CD4-positive, CD25-positive, alpha-beta regulatory T cell (primary cell): ENCODE data around the gene FAM222B. TPM values are rescaled to one million over a fixed set of nuclear protein-coding genes. Genes with fewer than 3 reads are reported as not detected.

Experiments used
- ATAC-seq, 2 donors: fragments of 150-1000 bp; cut with Tn5 transposase; one replicate each; pipeline ENCODE4 v1.10.0; 2021; ENCODE audit warnings: low read depth in 2 of 2, moderate number of reproducible peaks in 2 of 2, moderate library complexity in 1 of 2
- DNase-seq, 3 donors: peaks; one replicate each; pipeline versions ENCODE4 v3.0.0 to v3.0.0-alpha.2; 2012 to 2022; ENCODE audit warnings: mixed read lengths in 1 of 3
- H3K27ac ChIP-seq: one replicate; pipeline ENCODE4 v1.7.0; 2013; ENCODE audit warnings: mild to moderate bottlenecking, low read length; ENCODE audit not compliant: insufficient read depth, poor library complexity, severe bottlenecking
- H3K27me3 ChIP-seq: one replicate; pipeline ENCODE4 v1.7.0; 2013; ENCODE audit warnings: low read length; ENCODE audit not compliant: control insufficient read depth, insufficient read depth
- H3K36me3 ChIP-seq: one replicate; pipeline ENCODE4 v1.7.0; 2013; ENCODE audit warnings: mild to moderate bottlenecking, low read length, moderate library complexity; ENCODE audit not compliant: control insufficient read depth, insufficient read depth
- H3K4me1 ChIP-seq: 2 replicates; pipeline ENCODE4 v1.7.0; 2013; ENCODE audit warnings: mild to moderate bottlenecking, low read length; ENCODE audit not compliant: insufficient read depth, control insufficient read depth, poor library complexity, severe bottlenecking
- H3K4me3 ChIP-seq: one replicate; pipeline ENCODE4 v1.7.0; 2013; ENCODE audit warnings: low read depth, mild to moderate bottlenecking, low read length, moderate library complexity
- H3K9me3 ChIP-seq, 2 experiments: 1 replicate in 1 of 2; 2 replicates in 1 of 2; pipeline ENCODE4 v1.7.0; 2013; ENCODE audit warnings: low read length in 2 of 2, mild to moderate bottlenecking in 1 of 2, moderate library complexity in 1 of 2; ENCODE audit not compliant: control insufficient read depth in 2 of 2
- H3K27ac Mint-ChIP-seq, 3 donors: one replicate each; pipeline ENCODE4 v1.8.0; 2020 to 2022; ENCODE audit warnings: mild to moderate bottlenecking in 3 of 3, mixed read lengths in 3 of 3, moderate library complexity in 2 of 3
- H3K27me3 Mint-ChIP-seq: one replicate; pipeline ENCODE4 v1.8.0; 2022; ENCODE audit warnings: mild to moderate bottlenecking, mixed read lengths
- H3K36me3 Mint-ChIP-seq: one replicate; pipeline ENCODE4 v1.8.0; 2020; ENCODE audit warnings: mixed read lengths
- H3K4me1 Mint-ChIP-seq, 4 donors: one replicate each; pipeline ENCODE4 v1.8.0; 2020 to 2022; ENCODE audit warnings: mixed read lengths in 4 of 4, mild to moderate bottlenecking in 1 of 4
- H3K4me3 Mint-ChIP-seq, 4 donors: one replicate each; pipeline ENCODE4 v1.8.0; 2020 to 2022; ENCODE audit warnings: mild to moderate bottlenecking in 4 of 4, mixed read lengths in 4 of 4, moderate library complexity in 3 of 4
- H3K9me3 Mint-ChIP-seq, 7 donors: one replicate each; pipeline ENCODE4 v1.8.0; 2020 to 2022; ENCODE audit warnings: mixed read lengths in 7 of 7, mild to moderate bottlenecking in 3 of 7, moderate library complexity in 2 of 7
- polyA plus RNA-seq, 4 donors: library from polyadenylated mRNA; unstranded; fragments of 300-500 nt; fragmentation: Illumina TruSeq; gene quantifications; one replicate each; pipeline ENCODE4 v1.2.3, GENCODE V29; 2021
- total RNA-seq: library from RNA; stranded (reverse); gene quantifications from one replicate; pipeline ENCODE4 v1.2.3, GENCODE V29; 2022

FAM222B gene
- total and polyA plus RNA-seq, 5 donors from 2014 or later = 4.4 to 23.4 (median 12.4) TPM

DNA sequence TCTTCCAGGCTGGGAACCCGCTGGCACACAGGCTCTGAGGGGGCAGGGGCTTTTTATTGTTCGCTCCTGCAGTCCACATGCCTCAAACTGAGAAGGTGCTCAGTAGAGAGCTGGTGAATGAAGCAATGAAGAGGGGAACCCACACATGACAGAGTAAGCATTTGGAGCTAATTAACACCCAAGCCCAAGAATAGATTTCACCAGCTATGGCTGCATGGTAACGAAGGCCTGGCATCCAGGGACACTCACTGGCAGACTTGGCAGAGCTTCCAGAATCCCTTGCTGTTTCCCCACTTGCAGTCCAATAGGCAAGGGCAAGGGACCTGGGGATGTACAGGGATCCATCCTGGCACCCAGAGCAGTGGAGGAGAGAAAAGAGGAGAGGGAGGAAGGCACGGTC is 42.8 kb upstream of the FAM222B start:
- Mint-ChIP-seq H3K27ac (peak overlapping the region in 2 of 3 donors; percentile 55 to 86), H3K9me3 (no peaks in the 10 kb centered on the region), H3K27me3 (no peaks in the 10 kb centered on the region), H3K4me1 (peaks cover 0 to 38% (median 7%) of the 10 kb centered on the region in 4 donors), H3K36me3 (peaks cover 32% of the 10 kb centered on the region), H3K4me3 (no peak overlapping the region)
- H3K4me1 ChIP-seq = peaks cover 6% of the 10 kb centered on the region
- no peaks in the 10 kb centered on the region for H3K27me3 ChIP-seq
- no peak overlapping the region for H3K4me3 ChIP-seq
- no peaks in the 10 kb centered on the region for H3K9me3 ChIP-seq
- no peak overlapping the region for H3K27ac ChIP-seq
- DNase-seq = no peak
- peaks cover 73% of the 10 kb centered on the region for H3K36me3 ChIP-seq
- ATAC-seq = no peak

DNA sequence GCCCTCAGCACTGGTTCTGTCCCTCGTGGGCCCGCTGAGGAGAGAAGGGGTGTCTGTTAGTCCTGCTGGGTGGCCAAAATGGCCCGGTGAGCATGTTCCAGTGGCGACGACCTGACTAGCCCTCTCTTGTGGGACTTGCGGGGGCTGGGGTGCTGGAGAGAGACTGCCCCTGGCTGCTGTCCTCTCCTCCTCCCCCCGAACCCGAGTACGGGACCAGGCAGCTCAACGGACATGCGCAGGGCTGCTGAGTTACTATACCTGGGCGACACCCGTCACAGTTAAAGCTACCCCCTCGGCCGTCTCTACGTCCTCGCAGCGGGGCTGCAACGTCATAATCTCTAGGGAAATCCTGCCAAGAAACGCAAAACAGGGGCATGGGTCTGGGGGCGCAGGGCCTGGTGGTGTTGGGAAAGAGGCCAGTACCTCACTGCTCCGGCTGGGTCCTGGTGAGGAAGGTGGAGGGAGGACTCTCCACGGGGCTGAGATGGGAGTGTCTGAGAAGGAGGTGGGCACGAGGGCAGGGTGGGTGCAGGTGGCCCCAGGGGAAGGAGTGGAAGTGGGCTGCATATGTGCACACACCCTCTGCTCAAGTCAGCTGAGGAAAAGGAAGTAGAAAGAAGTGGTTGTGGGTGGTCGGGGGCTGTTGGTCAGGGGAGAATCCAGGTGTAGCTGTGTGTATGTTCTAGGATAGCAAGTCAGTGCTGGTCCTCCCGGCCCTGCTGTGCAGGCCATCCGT is 41.5 kb upstream of the FAM222B start:
- no peak for DNase-seq
- H3K36me3 ChIP-seq = peaks cover 86% of the 10 kb centered on the region
- H3K4me1 ChIP-seq = no peaks in the 10 kb centered on the region
- no peaks in the 10 kb centered on the region for H3K9me3 ChIP-seq
- Mint-ChIP-seq H3K27me3 (no peaks in the 10 kb centered on the region), H3K9me3 (no peaks in the 10 kb centered on the region), H3K27ac (no peak overlapping the region), H3K36me3 (peaks cover 35% of the 10 kb centered on the region), H3K4me1 (peaks cover 0 to 30% (median 6%) of the 10 kb centered on the region in 4 donors), H3K4me3 (no peak overlapping the region)
- ATAC-seq = no peak
- no peak overlapping the region for H3K27ac ChIP-seq
- no peak overlapping the region for H3K4me3 ChIP-seq
- no peaks in the 10 kb centered on the region for H3K27me3 ChIP-seq

DNA sequence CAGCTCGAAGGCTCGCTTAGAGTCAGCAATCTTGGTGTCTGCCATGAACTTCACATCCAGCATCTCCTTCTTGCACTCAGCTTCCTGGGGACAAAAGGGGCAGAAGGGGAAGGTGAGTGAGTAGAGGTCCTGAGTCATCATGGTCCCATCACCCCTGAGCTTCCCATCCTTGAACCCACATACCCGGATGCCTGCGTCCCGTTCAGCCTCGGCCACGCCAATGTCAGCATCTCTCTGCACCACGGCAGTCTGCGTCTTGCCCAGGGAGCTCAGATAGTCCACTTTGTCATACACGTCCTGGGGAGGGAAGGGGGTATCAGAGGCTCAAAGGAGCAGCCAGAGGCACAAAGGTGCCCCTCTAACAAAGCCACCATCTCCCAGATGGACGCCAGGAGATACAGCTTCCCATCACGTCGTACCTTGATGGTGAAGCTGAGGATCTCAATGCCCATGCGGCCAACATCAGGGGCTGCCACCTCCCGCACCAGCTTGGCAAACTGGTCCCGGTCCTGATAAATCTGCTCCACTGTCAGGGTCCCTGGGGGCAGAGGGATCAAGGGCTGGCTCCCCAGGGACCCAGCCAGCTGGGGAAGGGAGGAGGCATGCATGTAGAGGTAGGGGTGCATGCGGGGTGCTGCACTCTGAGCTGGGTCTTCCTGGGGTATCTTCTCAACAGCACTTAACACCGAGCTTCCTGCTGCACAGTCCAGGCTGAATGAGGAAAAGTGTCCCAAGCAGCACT is 39.7 kb upstream of the FAM222B start:
- no peaks in the 10 kb centered on the region for H3K9me3 Mint-ChIP-seq
- no peak overlapping the region for H3K27ac Mint-ChIP-seq
- Histone ChIP-seq H3K4me1 (no peaks in the 10 kb centered on the region), H3K27me3 (no peaks in the 10 kb centered on the region), H3K9me3 (no peaks in the 10 kb centered on the region), H3K36me3 (peaks cover 75% of the 10 kb centered on the region), H3K4me3 (no peak overlapping the region), H3K27ac (no peak overlapping the region)
- ATAC-seq = no peak
- no peak overlapping the region for H3K4me3 Mint-ChIP-seq
- H3K36me3 Mint-ChIP-seq = peaks cover 42% of the 10 kb centered on the region
- no peaks in the 10 kb centered on the region for H3K27me3 Mint-ChIP-seq
- no peak for DNase-seq
- H3K4me1 Mint-ChIP-seq = peaks cover 0 to 21% (median 5%) of the 10 kb centered on the region in 4 donors

DNA sequence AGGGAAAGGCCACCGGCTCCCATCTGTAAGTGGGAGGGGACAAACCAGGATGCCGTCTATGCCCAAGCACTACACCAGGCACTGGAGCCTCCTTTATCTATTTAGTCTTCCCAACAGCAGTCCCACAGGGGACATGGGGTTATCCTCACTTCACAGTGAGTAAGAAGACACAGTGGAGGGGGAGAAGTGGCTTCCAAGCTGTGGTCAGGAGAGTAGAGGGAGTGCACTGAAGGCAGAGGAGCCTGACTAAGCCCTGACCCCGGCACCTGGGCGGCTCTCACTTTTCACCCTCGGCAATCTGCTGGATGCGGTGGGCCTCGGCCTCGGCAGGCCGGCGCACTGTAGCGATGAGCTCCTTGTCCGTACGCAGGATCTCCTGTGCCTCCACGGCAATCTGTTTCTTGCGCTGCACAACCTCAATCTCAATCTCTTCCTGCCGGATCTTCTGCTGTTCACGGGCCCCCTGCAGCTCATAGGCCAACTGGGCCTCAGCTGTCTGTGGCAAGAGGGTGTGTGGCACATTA is 39.0 kb upstream of the FAM222B start:
- Mint-ChIP-seq H3K4me3 (no peak overlapping the region), H3K9me3 (no peaks in the 10 kb centered on the region), H3K36me3 (peaks cover 42% of the 10 kb centered on the region), H3K27me3 (no peaks in the 10 kb centered on the region), H3K4me1 (peaks cover 0 to 17% (median 5%) of the 10 kb centered on the region in 4 donors), H3K27ac (no peak overlapping the region)
- ATAC-seq = no peak
- Histone ChIP-seq H3K27me3 (no peaks in the 10 kb centered on the region), H3K4me3 (no peak overlapping the region), H3K4me1 (no peaks in the 10 kb centered on the region), H3K27ac (no peak overlapping the region), H3K36me3 (peaks cover 71% of the 10 kb centered on the region), H3K9me3 (no peaks in the 10 kb centered on the region)
- DNase-seq = no peak

DNA sequence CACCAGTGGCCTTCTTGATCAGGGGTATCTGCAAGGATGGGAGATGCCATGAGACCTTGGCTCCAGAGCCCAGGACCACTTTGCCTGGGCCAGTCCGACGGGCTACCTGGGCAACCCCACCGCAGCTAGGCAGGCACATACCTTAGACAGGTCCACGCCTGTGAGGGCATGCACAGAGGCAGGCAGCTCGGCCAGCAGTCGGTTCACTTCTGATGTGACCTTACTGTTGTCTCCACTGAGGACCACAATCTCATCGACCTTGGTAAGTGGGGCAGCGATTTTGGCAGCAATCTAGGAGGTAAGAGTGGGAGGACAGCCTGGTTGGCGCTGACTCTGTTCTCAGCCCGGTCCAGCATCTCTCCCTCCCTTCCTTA is 38.0 kb upstream of the FAM222B start:
- Mint-ChIP-seq H3K36me3 (peaks cover 42% of the 10 kb centered on the region), H3K27me3 (no peaks in the 10 kb centered on the region), H3K9me3 (no peaks in the 10 kb centered on the region), H3K4me3 (no peak overlapping the region), H3K27ac (no peak overlapping the region), H3K4me1 (peaks cover 0 to 15% (median 5%) of the 10 kb centered on the region in 4 donors)
- no peaks in the 10 kb centered on the region for H3K27me3 ChIP-seq
- H3K4me3 ChIP-seq = no peak overlapping the region
- H3K9me3 ChIP-seq = no peaks in the 10 kb centered on the region
- no peak for ATAC-seq
- H3K4me1 ChIP-seq = no peaks in the 10 kb centered on the region
- H3K36me3 ChIP-seq = peaks cover 62% of the 10 kb centered on the region
- H3K27ac ChIP-seq = no peak overlapping the region
- no peak for DNase-seq

DNA sequence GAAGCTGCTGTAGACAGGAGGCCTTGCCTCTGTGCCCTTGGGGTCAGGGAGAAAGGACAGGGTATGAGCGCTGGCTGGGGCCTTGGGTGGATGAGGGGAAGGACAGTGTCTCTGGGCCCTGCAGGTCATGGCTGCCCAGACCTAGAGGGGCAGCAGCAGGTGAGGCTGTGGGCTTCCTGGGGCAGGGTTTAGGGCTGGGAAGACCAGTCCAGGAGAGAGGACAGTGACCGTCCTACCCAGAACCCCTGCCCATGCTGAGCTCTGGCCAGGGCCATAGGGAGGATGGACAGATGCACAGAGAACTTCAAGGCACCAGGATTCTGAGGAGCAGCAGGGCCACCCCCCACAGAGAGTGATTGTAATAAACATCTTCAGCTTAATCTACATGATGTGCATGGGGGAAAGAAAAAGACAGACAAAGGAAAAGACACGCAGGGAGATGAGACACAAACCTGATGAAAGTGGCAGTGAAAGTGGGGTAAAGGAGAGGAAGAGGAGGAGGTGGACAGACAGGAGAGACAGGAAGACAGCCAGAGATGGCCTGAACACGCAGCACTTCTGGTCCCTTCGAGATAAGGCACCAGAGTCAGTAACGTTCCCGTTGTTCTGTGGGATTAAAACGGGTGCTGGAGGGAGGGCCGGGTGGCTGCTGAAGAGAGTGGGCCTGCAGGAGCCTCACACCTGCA is 37.4 kb upstream of the FAM222B start:
- Histone ChIP-seq H3K9me3 (no peaks in the 10 kb centered on the region), H3K27ac (no peak overlapping the region), H3K27me3 (no peaks in the 10 kb centered on the region), H3K4me3 (no peak overlapping the region), H3K36me3 (peaks cover 56% of the 10 kb centered on the region), H3K4me1 (no peaks in the 10 kb centered on the region)
- Mint-ChIP-seq H3K36me3 (peaks cover 37% of the 10 kb centered on the region), H3K4me1 (peaks cover 0 to 9% (median 5%) of the 10 kb centered on the region in 4 donors), H3K27ac (peak overlapping the region in 1 of 3 donors; percentile 90), H3K4me3 (no peak overlapping the region), H3K9me3 (no peaks in the 10 kb centered on the region), H3K27me3 (no peaks in the 10 kb centered on the region)
- ATAC-seq = no peak
- DNase-seq = no peak

DNA sequence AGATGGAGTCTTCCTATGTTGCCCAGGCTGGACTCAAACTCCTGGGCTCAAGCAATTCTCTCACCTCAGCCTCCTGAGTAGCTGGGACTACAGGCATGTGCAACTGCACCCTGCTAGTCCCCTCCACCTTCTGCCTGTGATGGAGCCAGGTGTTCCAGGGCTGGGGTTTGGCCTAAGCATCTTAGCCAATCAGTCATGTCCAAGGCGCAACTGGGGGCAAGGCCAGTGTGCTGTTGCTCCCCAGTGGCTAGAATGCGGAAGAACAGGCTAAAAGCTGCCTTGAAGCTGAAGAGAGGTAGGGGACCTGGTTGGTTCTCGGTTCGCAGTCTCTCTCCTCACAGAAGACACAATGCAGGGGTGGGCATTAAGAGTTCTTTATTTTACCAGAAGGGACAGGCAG is 36.4 kb upstream of the FAM222B start:
- Histone ChIP-seq H3K4me3 (no peak overlapping the region), H3K27ac (no peak overlapping the region), H3K4me1 (no peaks in the 10 kb centered on the region), H3K9me3 (no peaks in the 10 kb centered on the region), H3K27me3 (no peaks in the 10 kb centered on the region), H3K36me3 (peaks cover 46% of the 10 kb centered on the region)
- DNase-seq (peak in 1 of 3 donors; percentile 28), ATAC-seq (no peak)
- H3K27me3 Mint-ChIP-seq = no peaks in the 10 kb centered on the region
- no peak overlapping the region for H3K4me3 Mint-ChIP-seq
- H3K27ac Mint-ChIP-seq = no peak overlapping the region
- peaks cover 29% of the 10 kb centered on the region for H3K36me3 Mint-ChIP-seq
- peaks cover 0 to 7% (median 3%) of the 10 kb centered on the region in 4 donors for H3K4me1 Mint-ChIP-seq
- no peaks in the 10 kb centered on the region for H3K9me3 Mint-ChIP-seq
